SJCRH30 (cell line): ENCODE results near the gene PRR3. TPM values are rescaled to one million over a fixed set of nuclear protein-coding genes. Genes with fewer than 3 reads are reported as not detected.
"Not testable (repeated sequence)": the region's sequence is repeated elsewhere in the genome, so short reads cannot be mapped to it uniquely, and the experiment has no call there.

Experiments used
- DNase-seq, 2 experiments: peaks; one replicate each; pipeline ENCODE4 v3.0.0-alpha.2; 2015 to 2020
- H3K27ac ChIP-seq: fragments of 250-450 bp; sonication (Bioruptor Pico); 2 replicates; pipeline ENCODE4 v1.5.1; 2020; ENCODE audit warnings: mild to moderate bottlenecking, moderate library complexity
- H3K27me3 ChIP-seq: fragments of 250-450 bp; sonication (Bioruptor Pico); 2 replicates; pipeline ENCODE4 v1.5.1; 2020; ENCODE audit warnings: mild to moderate bottlenecking, moderate library complexity
- H3K36me3 ChIP-seq: fragments of 250-450 bp; sonication (Bioruptor Pico); 2 replicates; pipeline ENCODE4 v1.5.1; 2020; ENCODE audit warnings: mild to moderate bottlenecking, moderate library complexity
- H3K4me1 ChIP-seq: fragments of 250-450 bp; sonication (Bioruptor Pico); 2 replicates; pipeline ENCODE4 v1.5.1; 2020; ENCODE audit warnings: mild to moderate bottlenecking, moderate library complexity
- H3K4me3 ChIP-seq: fragments of 250-450 bp; sonication (Bioruptor Pico); 2 replicates; pipeline ENCODE4 v1.5.1; 2020; ENCODE audit warnings: mild to moderate bottlenecking, moderate library complexity
- H3K9me3 ChIP-seq: fragments of 250-450 bp; sonication (Bioruptor Pico); replicated peaks from 2 replicates; pipeline ENCODE4 v1.5.1; 2020; ENCODE audit warnings: mild to moderate bottlenecking, moderate library complexity
- total RNA-seq: library from RNA; depleted of rRNA; stranded (reverse); fragments of >200 nt; shearing (Covaris generic); gene quantifications from 2 replicates; pipeline ENCODE4 v1.2.3, GENCODE V29; 2014

PRR3 gene
- total RNA-seq, 1 experiment from 2014 or later: 30.8 TPM

DNA sequence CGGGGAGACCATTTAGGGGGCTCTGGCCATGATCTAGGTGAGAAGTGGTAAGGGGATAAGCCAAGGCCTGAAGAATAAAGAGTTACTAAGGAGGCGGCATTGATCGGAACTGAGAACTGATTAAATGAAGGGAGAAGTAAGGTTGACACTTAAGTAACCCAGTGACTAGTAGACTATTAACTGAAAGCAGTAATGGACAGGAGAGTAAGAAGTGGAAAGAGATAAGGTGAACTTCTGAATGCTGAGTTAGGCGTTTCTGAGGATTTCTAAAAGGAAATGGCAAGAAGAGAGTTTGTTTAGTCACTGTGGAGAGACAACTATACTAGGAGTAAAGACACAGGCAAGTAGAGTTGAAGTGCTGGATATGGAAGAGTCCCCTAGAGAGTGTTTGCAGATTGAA, 16.0 kb downstream of the PRR3 start:
- Histone ChIP-seq H3K9me3 (no peaks in the 10 kb centered on the region), H3K36me3 (peaks cover 27% of the 10 kb centered on the region), H3K4me1 (peaks cover 3% of the 10 kb centered on the region; the same call in 1 of the 2 replicates), H3K27ac (no peak overlapping the region), H3K4me3 (no peak overlapping the region), H3K27me3 (no peaks in the 10 kb centered on the region)
- DNase-seq: no peak

DNA sequence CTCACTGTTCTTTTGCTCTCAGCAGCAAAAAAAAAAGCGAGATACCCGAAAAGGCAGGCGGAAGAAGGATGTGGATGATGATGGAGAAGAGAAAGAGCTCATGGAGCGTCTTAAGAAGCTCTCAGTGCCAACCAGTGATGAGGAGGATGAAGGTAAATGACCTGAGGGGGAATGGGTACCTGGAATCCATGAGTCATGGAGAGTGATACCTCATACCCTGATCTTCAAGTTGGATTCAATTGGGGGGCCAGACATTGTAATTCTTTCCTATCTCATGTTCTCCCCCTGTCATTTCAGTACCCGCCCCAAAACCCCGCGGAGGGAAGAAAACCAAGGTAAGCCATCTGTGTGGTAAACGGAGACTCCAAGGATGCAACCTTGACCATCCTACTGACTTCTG, 21.0 kb downstream of the PRR3 start:
- H3K4me3 ChIP-seq: no peak overlapping the region
- H3K36me3 ChIP-seq: peaks cover 62% of the 10 kb centered on the region
- no peak for DNase-seq
- H3K27me3 ChIP-seq: no peaks in the 10 kb centered on the region
- no peak overlapping the region for H3K27ac ChIP-seq
- no peaks in the 10 kb centered on the region for H3K4me1 ChIP-seq
- no peaks in the 10 kb centered on the region for H3K9me3 ChIP-seq

DNA sequence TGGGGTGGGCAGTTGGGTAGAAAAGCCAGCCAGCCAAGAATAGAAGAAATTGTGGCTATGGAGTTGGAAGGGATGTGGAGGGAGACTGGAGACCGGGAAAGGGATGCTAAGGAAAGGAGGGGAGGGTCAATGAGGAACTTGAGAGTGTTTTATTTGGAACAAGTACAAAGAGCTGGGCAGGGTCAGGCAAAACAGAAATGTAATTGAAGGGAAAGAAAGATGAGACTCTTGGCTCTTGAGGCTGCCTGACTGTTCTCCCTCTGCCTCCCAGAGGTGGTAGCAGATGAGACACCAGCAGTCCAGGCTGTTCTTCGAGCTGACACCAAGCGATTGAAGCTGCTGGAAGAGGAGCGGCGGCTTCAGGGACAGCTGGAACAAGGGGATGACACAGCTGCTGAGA, 26.8 kb downstream of the PRR3 start:
- no peak for DNase-seq
- Histone ChIP-seq H3K4me3 (no peak overlapping the region), H3K27ac (no peak overlapping the region), H3K9me3 (no peaks in the 10 kb centered on the region), H3K4me1 (no peaks in the 10 kb centered on the region), H3K27me3 (no peaks in the 10 kb centered on the region), H3K36me3 (peaks cover 85% of the 10 kb centered on the region)

- no peak for DNase-seq
- Histone ChIP-seq H3K9me3 (no peaks in the 10 kb centered on the region), H3K27me3 (no peaks in the 10 kb centered on the region), H3K4me3 (no peak overlapping the region), H3K27ac (no peak overlapping the region), H3K4me1 (no peaks in the 10 kb centered on the region; the same call in 1 of the 2 replicates), H3K36me3 (peaks cover 84% of the 10 kb centered on the region)
Observed at GRCh38 chr6:30589754-30590358, 32.8 kb downstream of the PRR3 start.

DNA sequence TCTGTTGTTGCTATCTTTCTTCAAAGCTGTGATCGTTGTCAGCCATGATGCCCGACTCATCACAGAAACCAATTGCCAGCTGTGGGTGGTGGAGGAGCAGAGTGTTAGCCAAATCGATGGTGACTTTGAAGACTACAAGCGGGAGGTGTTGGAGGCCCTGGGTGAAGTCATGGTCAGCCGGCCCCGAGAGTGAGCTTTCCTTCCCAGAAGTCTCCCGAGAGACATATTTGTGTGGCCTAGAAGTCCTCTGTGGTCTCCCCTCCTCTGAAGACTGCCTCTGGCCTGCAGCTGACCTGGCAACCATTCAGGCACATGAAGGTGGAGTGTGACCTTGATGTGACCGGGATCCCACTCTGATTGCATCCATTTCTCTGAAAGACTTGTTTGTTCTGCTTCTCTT, 33.4 kb downstream of the PRR3 start:
- Histone ChIP-seq H3K4me1 (no peaks in the 10 kb centered on the region; the same call in 1 of the 2 replicates), H3K36me3 (peaks cover 78% of the 10 kb centered on the region), H3K27me3 (no peaks in the 10 kb centered on the region), H3K4me3 (no peak overlapping the region), H3K27ac (peak overlapping the region; percentile 25), H3K9me3 (no peaks in the 10 kb centered on the region)
- DNase-seq: no peak

DNA sequence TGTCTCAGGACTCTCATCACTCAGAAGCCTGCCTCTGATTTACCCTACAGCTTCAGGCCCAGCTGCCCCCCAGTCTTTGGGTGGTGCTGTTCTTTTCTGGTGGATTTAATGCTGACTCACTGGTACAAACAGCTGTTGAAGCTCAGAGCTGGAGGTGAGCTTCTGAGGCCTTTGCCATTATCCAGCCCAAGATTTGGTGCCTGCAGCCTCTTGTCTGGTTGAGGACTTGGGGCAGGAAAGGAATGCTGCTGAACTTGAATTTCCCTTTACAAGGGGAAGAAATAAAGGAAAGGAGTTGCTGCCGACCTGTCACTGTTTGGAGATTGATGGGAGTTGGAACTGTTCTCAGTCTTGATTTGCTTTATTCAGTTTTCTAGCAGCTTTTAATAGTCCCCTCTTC, 33.9 kb downstream of the PRR3 start:
- Histone ChIP-seq H3K27me3 (no peaks in the 10 kb centered on the region), H3K27ac (peak overlapping the region; percentile 25), H3K4me1 (no peaks in the 10 kb centered on the region; the same call in 1 of the 2 replicates), H3K4me3 (no peak overlapping the region), H3K36me3 (peaks cover 73% of the 10 kb centered on the region), H3K9me3 (no peaks in the 10 kb centered on the region)
- DNase-seq: peak; percentile 52 to 62

GRCh38 chr6:30592287-30592686, 35.2 kb downstream of the PRR3 start:
- Histone ChIP-seq H3K27me3 (no peaks in the 10 kb centered on the region), H3K4me3 (no peak overlapping the region), H3K36me3 (peaks cover 62% of the 10 kb centered on the region), H3K27ac (no peak overlapping the region), H3K9me3 (no peaks in the 10 kb centered on the region), H3K4me1 (no peaks in the 10 kb centered on the region; the same call in 1 of the 2 replicates)
- no peak for DNase-seq

GRCh38 chr6:30597315-30598144, 40.4 kb downstream of the PRR3 start:
- not testable (repeated sequence) for H3K27ac ChIP-seq, H3K4me3 ChIP-seq, H3K4me1 ChIP-seq, H3K9me3 ChIP-seq, H3K27me3 ChIP-seq
- DNase-seq: peak; percentile 75 to 88
- H3K36me3 ChIP-seq: peaks cover 46% of the 10 kb centered on the region

- H3K36me3 ChIP-seq: peaks cover 54% of the 10 kb centered on the region
- H3K27me3 ChIP-seq: no peaks in the 10 kb centered on the region
- H3K4me1 ChIP-seq: no peaks in the 10 kb centered on the region
- H3K9me3 ChIP-seq: no peaks in the 10 kb centered on the region
- no peak overlapping the region for H3K4me3 ChIP-seq
- no peak for DNase-seq
- H3K27ac ChIP-seq: no peak overlapping the region
Observed at GRCh38 chr6:30598912-30599624, 42.0 kb downstream of the PRR3 start.

GRCh38 chr6:30599625-30600324, 42.7 kb downstream of the PRR3 start:
- Histone ChIP-seq H3K36me3 (peaks cover 54% of the 10 kb centered on the region), H3K27ac (no peak overlapping the region), H3K27me3 (no peaks in the 10 kb centered on the region), H3K9me3 (no peaks in the 10 kb centered on the region), H3K4me1 (no peaks in the 10 kb centered on the region), H3K4me3 (no peak overlapping the region)
- no peak for DNase-seq

DNA sequence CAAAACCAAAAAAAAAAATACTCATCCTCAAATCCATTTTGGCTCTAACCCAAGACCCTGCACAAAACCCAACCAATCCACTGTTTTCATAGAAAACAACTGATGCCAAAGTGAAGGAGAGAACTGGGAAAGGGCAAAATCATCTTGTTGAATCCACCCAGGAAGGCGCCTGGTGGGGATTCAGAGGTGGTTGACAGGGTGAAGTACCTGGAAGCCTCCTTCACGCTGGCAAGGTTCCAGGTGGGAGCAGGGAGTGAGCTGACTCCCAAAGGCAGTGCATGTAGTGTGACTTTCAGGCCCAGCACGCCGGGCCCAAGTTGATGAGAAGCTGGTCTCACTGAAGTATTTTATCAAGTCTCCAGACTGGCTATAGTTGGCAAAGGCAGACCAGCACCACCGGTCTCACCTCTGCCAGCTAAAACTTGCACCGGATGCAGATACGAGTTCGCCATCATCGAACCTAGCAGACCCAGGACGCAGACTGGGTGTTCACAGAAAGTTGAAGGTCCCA, 43.4 kb downstream of the PRR3 start:
- peaks cover 60% of the 10 kb centered on the region for H3K36me3 ChIP-seq
- H3K27ac ChIP-seq: no peak overlapping the region
- no peaks in the 10 kb centered on the region for H3K4me1 ChIP-seq
- no peak overlapping the region for H3K4me3 ChIP-seq
- no peaks in the 10 kb centered on the region for H3K9me3 ChIP-seq
- no peak for DNase-seq
- H3K27me3 ChIP-seq: no peaks in the 10 kb centered on the region

GRCh38 chr6:30601436-30601814, 44.3 kb downstream of the PRR3 start:
- H3K9me3 ChIP-seq: no peaks in the 10 kb centered on the region
- no peak for DNase-seq
- peaks cover 70% of the 10 kb centered on the region for H3K36me3 ChIP-seq
- H3K27me3 ChIP-seq: no peaks in the 10 kb centered on the region
- no peaks in the 10 kb centered on the region for H3K4me1 ChIP-seq
- H3K27ac ChIP-seq: no peak overlapping the region
- H3K4me3 ChIP-seq: no peak overlapping the region

DNA sequence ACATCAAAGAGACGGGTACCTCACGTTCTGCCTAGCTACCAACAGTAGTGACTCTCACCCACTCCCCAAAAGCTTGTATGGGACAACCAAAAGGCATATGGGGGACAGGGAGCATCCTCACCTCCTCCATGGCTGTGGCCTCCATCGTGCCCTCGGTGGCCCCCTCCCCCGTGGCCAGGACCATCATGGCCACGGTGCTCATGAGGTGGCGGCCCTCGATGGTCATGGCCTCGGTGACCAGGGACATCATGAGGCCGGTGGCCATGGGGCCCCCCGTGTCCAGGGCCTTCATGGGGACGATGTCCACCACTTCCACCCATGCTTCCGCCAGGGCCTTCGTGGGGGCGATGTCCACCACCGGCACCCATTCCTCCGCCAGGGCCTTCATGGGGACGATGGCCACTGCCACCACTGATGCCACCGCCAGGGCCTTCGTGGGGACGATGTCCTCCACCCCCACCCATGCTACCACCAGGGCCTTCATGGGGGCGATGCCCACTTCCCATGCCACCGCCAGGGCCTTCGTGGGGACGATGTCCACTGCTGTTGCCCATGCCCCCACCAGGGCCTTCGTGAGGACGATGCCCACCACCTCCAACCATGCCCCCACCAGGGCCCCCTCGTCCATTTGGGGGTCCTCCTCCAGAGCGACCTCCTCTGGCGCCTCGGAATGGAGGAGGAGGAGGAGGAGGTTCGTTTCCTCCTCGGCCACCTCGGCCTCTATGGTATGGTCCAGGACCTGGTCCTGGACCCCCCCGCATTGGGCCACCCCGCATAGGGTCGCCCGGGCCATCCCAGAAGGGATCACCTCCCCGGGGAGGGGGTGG, 44.9 kb downstream of the PRR3 start:
- Histone ChIP-seq H3K27ac (no peak overlapping the region), H3K4me3 (no peak overlapping the region), H3K36me3 (peaks cover 76% of the 10 kb centered on the region), H3K9me3 (no peaks in the 10 kb centered on the region), H3K27me3 (no peaks in the 10 kb centered on the region), H3K4me1 (no peaks in the 10 kb centered on the region)
- no peak for DNase-seq

- H3K4me3 ChIP-seq: no peak overlapping the region
- H3K27me3 ChIP-seq: no peaks in the 10 kb centered on the region
- H3K36me3 ChIP-seq: peaks cover 89% of the 10 kb centered on the region
- H3K4me1 ChIP-seq: no peaks in the 10 kb centered on the region
- no peak for DNase-seq
- no peaks in the 10 kb centered on the region for H3K9me3 ChIP-seq
- H3K27ac ChIP-seq: no peak overlapping the region
Observed at GRCh38 chr6:30603961-30604360, 46.9 kb downstream of the PRR3 start.
